Small intestine (tissue), 7 donors: Measurements from ENCODE around the gene B3GNT7. TPM values are rescaled to one million over a fixed set of nuclear protein-coding genes. Genes with fewer than 3 reads are reported as not detected.

Experiments used
- DNase-seq, 2 donors: peaks; one replicate each; pipeline versions ENCODE4 v3.0.0 to v3.0.0-alpha.2; 2013
- FAIRE-seq: peaks from 2 replicates; lab custom pipeline; 2012; peaks lifted over from hg19 to GRCh38; lab: Jason Lieb, UNC
- H3K27ac ChIP-seq, 3 donors: one replicate each; pipeline ENCODE4 v1.5.1; 2013; ENCODE audit warnings: low read length in 2 of 3, mild to moderate bottlenecking in 2 of 3, control low read depth in 1 of 3, inconsistent platforms in 1 of 3, low read depth in 1 of 3, moderate library complexity in 1 of 3
- H3K27me3 ChIP-seq, 3 donors: one replicate each; pipeline ENCODE4 v1.6.1; 2013; ENCODE audit warnings: low read length in 3 of 3, inconsistent platforms in 1 of 3; ENCODE audit not compliant: control insufficient read depth in 3 of 3, insufficient read depth in 3 of 3
- H3K36me3 ChIP-seq, 3 donors: one replicate each; pipeline ENCODE4 v1.6.1; 2013; ENCODE audit warnings: low read length in 3 of 3, inconsistent platforms in 1 of 3, low read depth in 1 of 3, mild to moderate bottlenecking in 1 of 3, moderate library complexity in 1 of 3; ENCODE audit not compliant: control insufficient read depth in 3 of 3, insufficient read depth in 2 of 3
- H3K4me1 ChIP-seq, 3 donors: one replicate each; pipeline ENCODE4 v1.6.1; 2013; ENCODE audit warnings: low read length in 2 of 3, inconsistent platforms in 1 of 3, low read depth in 1 of 3, mild to moderate bottlenecking in 1 of 3, moderate library complexity in 1 of 3; ENCODE audit not compliant: control insufficient read depth in 3 of 3, insufficient read depth in 2 of 3
- H3K4me3 ChIP-seq, 3 donors: one replicate each; pipeline ENCODE4 v1.5.1; 2013; ENCODE audit warnings: low read length in 3 of 3, control low read depth in 1 of 3, inconsistent platforms in 1 of 3, low read depth in 1 of 3, mild to moderate bottlenecking in 1 of 3, moderate library complexity in 1 of 3
- H3K9me3 ChIP-seq, 2 donors: one replicate each; pipeline ENCODE4 v1.6.1; 2013; ENCODE audit warnings: low read depth in 1 of 2, low read length in 1 of 2; ENCODE audit not compliant: control insufficient read depth in 2 of 2, insufficient read depth in 1 of 2
- WGBS, 3 donors: extraction: QIAGEN DNeasy Blood & Tissue Kit; methylation state at CpG; one replicate each; pipeline ENCODE4 v1.1.7; 2013; 5-methylcytosine and 5-hydroxymethylcytosine counted together
- polyA plus RNA-seq, 4 donors: library from polyadenylated mRNA; stranded (reverse) in 3 of 4; unstranded in 1 of 4; fragments of 200-250 nt in 3 of 4; fragments of 120-200 nt in 1 of 4; gene quantifications; one replicate each; pipeline versions ENCODE4 v1.2.1 to v1.2.3, GENCODE V29; 2013
- donor health status: healthy with polysubstance abuse.
- donor health status: control.
- donor health status: control.
- donor health status: Bipolar disorder and iron deficiency.
- donor health status: healthy.

The B3GNT7 gene
- polyA plus RNA-seq, 4 donors = 13.8 to 44.6 (median 18.3) TPM

GRCh38 chr2:231376857-231377256 is 18.7 kb upstream of the B3GNT7 start:
- 74 to 91% (median 83%) methylated on average over 8 of the region's 8 CpGs for WGBS, 3 donors
- no peak overlapping the region for H3K4me3 ChIP-seq
- no peaks in the 10 kb centered on the region for H3K27me3 ChIP-seq
- no peak overlapping the region for H3K27ac ChIP-seq
- peaks cover 0 to 4% (median 0%) of the 10 kb centered on the region in 3 donors for H3K36me3 ChIP-seq
- H3K9me3 ChIP-seq = no peaks in the 10 kb centered on the region
- H3K4me1 ChIP-seq = peaks cover 2 to 27% (median 4%) of the 10 kb centered on the region in 3 donors
- DNase-seq = no peak
- no peak for FAIRE-seq

- DNase-seq (peak; percentile 87 to 90), FAIRE-seq (no peak)
- Histone ChIP-seq H3K4me3 (no peak overlapping the region), H3K27me3 (no peaks in the 10 kb centered on the region), H3K9me3 (no peaks in the 10 kb centered on the region), H3K36me3 (no peaks in the 10 kb centered on the region), H3K4me1 (peaks cover 2 to 26% (median 4%) of the 10 kb centered on the region in 3 donors), H3K27ac (peak overlapping the region; percentile 24 to 82 (median 30))
- 41 to 64% (median 47%) methylated on average over 13 of the region's 13 CpGs for WGBS, 3 donors
These were observed 17.3 kb upstream of the B3GNT7 start for GRCh38 chr2:231378026-231378722.

- Histone ChIP-seq H3K27me3 (no peaks in the 10 kb centered on the region), H3K4me3 (no peak overlapping the region), H3K4me1 (peaks cover 0 to 17% (median 4%) of the 10 kb centered on the region in 3 donors), H3K9me3 (peaks cover 0 to 1% of the 10 kb centered on the region in 2 donors), H3K27ac (no peak overlapping the region), H3K36me3 (no peaks in the 10 kb centered on the region)
- no peak for FAIRE-seq
- WGBS, 3 donors = 69 to 78% (median 78%) methylated on average over 19 to 21 of the region's 21 CpGs
- DNase-seq = peak; percentile 61 to 68
These were observed 16.0 kb upstream of the B3GNT7 start for GRCh38 chr2:231379266-231380215.

GRCh38 chr2:231380307-231380706 is 15.2 kb upstream of the B3GNT7 start:
- Histone ChIP-seq H3K36me3 (no peaks in the 10 kb centered on the region), H3K27ac (no peak overlapping the region), H3K4me3 (no peak overlapping the region), H3K4me1 (peaks cover 0 to 17% (median 4%) of the 10 kb centered on the region in 3 donors), H3K9me3 (peaks cover 0 to 5% of the 10 kb centered on the region in 2 donors), H3K27me3 (no peaks in the 10 kb centered on the region)
- FAIRE-seq = no peak
- DNase-seq = no peak
- WGBS, 3 donors = 85 to 96% (median 94%) methylated on average over 10 of the region's 10 CpGs

- FAIRE-seq (no peak), DNase-seq (no peak)
- Histone ChIP-seq H3K4me3 (no peak overlapping the region), H3K36me3 (no peaks in the 10 kb centered on the region), H3K27me3 (no peaks in the 10 kb centered on the region), H3K9me3 (peaks cover 0 to 8% of the 10 kb centered on the region in 2 donors), H3K4me1 (peaks cover 0 to 17% (median 4%) of the 10 kb centered on the region in 3 donors), H3K27ac (no peak overlapping the region)
- 88% methylated on average over 5 of the region's 5 CpGs for WGBS, 3 donors
These were observed 14.3 kb upstream of the B3GNT7 start for GRCh38 chr2:231380991-231381847.

GRCh38 chr2:231382116-231382515 is 13.4 kb upstream of the B3GNT7 start:
- Histone ChIP-seq H3K4me3 (no peak overlapping the region), H3K4me1 (peaks cover 0 to 17% (median 4%) of the 10 kb centered on the region in 3 donors), H3K27ac (no peak overlapping the region), H3K9me3 (peaks cover 0 to 8% of the 10 kb centered on the region in 2 donors), H3K27me3 (no peaks in the 10 kb centered on the region), H3K36me3 (no peaks in the 10 kb centered on the region)
- DNase-seq (no peak), FAIRE-seq (no peak)
- 88 to 89% (median 88%) methylated on average over 8 of the region's 8 CpGs for WGBS, 3 donors

GRCh38 chr2:231383416-231384108 is 11.9 kb upstream of the B3GNT7 start:
- DNase-seq (peak; percentile 30 to 73), FAIRE-seq (no peak)
- WGBS, 3 donors = 54 to 58% (median 58%) methylated on average over 15 of the region's 15 CpGs
- H3K27ac ChIP-seq = peak overlapping the region in 1 of 3 donors; percentile 5
- peaks cover 0 to 10% (median 0%) of the 10 kb centered on the region in 3 donors for H3K4me1 ChIP-seq
- H3K27me3 ChIP-seq = no peaks in the 10 kb centered on the region
- no peaks in the 10 kb centered on the region for H3K36me3 ChIP-seq
- H3K9me3 ChIP-seq = peaks cover 0 to 8% of the 10 kb centered on the region in 2 donors
- H3K4me3 ChIP-seq = no peak overlapping the region
